ENCODE results near the gene TNPO3.

TNPO3 gene

DNA sequence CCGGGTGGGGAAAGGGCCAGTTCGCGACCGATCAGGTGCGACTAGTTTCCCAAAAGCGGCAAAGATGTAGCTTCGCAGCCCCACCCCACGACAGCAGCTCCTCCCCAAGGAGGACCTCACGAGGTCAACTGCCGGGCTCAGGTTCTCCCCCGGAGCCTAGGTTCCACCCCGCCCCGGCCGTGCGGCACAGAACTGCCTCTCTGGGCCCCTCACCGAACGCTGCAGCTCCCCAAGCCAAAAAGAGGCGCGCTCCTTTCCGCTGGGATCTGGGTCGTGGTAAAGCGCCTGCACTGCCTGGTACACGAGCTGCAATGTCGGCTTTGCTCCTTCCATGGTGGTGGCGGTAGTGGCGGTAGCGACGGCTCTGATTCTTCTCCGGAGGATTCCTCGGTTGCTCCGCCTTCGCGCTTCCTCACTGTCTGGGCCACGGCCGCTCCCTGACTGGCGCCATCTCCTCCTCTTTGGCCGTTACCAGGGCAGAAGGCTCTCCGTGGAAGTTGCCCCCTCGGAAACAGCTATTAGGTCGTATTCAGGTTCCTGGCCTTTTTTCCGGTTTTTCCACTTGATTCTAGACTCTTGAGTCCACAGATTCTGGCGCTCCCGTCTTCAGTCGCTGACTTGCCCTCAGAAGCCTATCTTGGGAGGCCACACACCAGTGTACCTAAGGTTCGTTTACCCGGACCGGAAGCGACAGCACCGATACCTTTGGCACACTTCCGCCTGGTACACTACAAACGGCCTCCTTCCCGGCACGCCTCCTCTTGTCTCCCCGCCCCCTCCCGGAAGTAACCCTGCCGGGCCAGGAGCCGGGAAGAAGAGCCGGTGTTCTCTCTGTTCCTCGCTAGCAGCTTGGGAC is at the start of gene TNPO3:
TNPO3 (minus strand) TSS at position 674 of the 856 bp plus-strand sequence; CDS start at position 333, 341 bp downstream.
- peak; percentile 95 for DNase-seq

DNA sequence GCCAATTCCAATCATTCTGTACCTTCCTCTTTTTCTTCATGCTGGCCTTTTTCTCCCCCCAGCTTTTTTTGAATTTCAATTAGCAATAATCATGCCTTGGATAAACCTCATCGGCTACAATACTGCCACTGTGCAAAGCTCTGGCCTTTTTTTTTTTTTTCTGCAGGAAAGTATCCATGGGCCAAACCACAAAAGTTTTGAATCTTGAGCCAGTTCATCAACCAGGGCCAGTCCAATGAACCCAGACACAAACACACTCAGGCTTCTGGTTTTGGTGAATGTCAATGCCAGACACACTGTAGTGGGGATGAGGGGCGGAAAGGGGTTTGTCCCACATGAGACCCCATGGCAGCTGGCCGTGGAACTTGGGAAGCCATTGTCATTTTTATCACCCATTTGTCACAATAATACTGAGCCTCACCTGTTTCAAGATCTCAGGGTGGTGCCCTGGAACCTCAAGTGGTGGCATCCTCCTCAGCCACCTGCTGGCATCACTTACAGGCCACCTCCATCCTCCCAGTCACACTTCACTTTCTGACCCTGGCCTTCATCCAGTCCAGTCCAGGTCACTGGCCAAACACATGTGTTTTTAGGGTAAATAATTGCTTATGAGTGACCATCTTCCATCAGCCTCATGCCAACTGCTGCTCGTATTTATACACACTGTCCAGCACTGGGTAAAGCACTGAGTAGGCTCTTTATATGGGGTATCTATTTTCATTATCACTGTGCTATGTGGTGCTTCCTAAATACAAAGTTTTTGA is 48.8 kb upstream of the TNPO3 start:
- DNase-seq = no peak

DNA sequence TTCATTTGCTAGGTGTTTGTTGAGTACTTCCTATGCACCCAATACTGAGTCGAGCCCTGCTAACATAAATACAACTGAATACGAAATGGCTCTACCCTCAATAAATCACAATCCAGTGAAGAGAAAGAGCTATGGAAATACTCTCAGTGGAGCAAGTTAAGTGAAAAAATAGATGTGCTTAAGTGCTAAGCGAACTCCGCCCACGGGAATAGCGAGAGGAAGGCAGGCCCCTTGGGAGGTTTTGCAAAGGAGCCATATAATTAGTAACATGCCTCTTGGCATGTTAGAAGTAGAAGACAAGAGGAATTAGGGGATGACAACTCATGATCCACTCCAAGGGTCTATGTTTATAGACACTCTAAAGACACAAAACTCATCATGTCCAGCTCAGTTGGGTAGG is 46.8 kb upstream of the TNPO3 start:
- no peak for DNase-seq

DNA sequence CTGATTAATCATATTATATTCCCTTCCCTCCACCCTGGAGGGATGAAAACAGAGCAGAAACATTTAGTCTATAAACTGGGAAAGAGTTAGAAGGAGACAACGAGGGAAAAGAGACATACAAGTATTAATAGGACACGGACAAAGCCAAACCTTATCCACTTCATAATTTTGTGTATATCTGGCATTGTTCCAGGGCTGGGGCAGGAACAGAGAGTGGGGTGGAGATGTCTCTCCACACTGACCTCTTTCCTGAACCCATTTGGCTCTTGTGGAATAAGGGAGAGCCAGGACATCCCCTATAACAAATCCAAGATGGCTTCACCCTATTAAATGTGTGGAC is 45.9 kb upstream of the TNPO3 start:
- DNase-seq = no peak

DNA sequence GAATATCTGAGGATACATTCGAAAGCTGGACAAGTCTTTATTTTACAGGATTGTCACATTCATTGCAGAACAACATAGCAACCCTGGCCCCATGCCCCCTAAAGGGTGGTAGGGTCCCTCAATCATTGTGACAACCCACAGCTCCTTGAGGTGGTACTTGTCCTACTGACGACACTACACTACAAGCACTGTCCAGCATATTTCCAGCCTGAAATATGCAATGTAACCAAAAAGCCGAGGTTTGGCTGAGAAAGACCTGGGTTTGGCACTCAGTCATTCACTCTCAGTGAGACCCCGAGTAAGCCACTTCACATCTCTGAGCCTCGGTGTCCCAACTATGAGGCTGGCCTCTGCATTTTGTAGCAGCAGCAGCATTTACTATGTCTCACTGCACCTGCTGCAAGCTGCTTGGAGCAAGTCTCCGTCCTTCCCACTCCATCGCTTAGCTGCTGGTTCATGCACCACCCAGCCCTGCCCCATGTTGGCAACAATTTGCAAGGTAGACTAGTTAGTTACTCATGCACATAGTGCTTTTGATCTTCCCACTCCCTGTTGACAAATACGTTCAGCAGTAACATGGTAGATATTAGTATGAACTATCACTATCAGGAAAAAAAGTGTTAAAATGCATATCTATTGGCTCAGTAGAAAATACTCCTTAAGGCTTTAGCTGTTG is 43.6 kb upstream of the TNPO3 start:
- no peak for DNase-seq

DNA sequence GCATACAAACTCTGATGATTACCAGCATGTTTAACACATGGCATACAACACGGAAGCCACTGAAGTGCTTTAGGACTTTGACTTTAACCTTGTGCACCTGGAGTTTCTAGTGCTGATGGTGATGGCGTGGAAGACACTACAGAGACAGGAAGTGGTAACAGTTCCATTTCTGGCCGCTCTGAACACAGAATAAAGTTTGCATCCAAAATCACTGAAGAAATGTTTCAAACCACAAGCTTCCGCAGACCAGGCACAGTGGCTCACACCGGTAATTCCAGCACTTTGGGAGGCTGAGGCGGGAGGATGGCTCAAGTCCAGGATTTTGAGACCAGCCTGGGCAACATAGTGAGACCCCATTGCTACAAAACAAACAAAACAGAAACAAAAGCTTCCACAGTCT is 40.3 kb upstream of the TNPO3 start:
- DNase-seq = no peak

DNA sequence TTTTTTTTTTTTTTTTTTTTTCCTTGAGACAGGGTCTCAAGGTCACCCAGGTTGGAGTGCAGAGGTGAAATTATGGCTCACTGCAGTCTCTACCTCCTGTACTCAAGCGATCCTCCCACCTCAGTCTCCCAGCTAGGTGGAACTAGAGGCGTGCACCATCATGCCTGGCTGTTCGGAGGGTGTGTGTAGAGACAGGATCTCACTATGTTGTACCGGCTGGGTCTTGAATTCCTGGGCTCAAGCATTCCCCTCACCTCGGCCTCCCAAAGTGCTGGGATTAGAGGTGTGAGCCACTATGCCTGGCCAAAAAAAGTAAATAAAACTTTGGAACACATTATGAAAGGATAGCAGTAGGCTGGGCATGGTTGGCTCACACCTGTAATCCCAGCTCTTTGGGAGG is 39.6 kb upstream of the TNPO3 start:
- DNase-seq = no peak

DNA sequence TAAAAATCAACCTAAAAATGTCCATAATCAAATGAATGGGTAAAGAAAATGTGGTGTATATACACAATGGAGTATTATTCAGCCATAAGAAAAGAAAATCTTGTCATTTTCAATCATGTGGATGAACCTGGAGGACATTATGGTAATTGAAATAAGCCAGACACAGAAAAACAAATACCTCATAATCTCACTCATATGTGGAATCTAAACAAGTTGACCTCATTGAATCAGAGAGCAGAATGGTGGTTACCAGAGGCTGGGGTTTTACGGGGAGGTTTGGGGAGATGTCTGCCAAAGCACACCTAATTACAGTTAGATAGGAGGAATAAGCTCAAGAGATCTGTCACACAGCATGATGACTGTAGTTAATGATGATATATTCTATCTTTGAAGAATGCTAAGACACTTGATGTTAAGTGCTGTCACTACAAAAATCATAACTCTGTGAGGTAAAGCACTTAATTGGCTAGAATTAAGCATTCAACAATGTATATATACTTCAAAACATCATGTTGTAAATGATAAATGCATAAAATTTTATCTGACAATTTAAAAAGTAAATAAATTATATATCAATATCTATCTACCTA is 39.1 kb upstream of the TNPO3 start:
- DNase-seq = no peak

DNA sequence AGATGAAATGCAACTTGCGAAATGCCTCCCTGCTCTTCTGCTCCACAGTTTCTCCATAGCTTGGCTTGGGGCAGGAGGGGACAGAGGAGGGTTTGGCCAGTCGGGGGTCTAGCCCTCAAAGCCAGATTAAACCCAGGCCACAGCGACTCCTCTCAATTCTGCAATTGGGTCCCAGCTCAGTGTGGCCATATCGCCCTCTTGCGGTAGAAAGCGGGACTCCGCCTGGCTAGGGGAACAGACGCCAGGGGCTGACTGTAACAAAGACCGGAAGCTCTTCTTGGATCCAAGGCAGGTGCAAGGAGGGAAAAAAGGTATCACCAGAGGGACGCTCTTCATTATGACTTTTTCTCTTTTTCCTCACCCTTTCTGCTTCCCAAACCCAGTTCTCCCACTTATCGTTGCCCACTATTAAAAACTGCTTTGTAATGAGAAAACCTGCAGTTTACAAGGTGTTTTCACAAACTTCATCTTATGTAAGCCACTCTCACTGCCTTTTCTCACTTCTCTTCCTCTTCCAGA is 36.6 kb upstream of the TNPO3 start:
- no peak for DNase-seq

DNA sequence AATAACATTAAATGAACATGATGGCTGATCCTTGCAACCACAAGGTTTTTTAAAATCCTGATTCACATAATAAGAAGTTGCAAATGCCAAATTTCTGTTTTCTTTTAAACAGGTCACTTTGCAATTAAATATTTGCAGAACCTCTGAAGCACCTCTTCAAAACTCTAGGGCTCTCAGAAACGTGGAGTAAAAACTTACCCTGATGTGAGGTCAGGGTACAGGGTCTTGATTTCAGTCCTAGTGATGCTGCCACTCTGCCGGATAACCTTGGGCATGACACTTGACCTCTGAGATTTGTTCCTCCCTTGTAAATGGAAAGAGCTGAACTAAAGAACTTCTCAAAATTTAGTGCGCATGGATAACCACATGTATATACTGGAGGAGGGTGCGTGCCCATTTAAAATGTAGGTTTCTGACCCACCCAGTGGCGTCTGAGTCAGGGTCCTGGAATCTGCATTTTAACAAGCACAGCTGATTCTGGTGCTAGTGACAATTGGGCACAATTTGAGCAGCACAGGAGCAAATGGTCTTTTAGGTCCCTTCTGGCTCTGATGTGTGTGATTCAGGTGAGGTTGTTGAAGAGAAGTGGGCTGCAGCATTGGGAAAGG is 35.5 kb upstream of the TNPO3 start:
- DNase-seq = no peak

DNA sequence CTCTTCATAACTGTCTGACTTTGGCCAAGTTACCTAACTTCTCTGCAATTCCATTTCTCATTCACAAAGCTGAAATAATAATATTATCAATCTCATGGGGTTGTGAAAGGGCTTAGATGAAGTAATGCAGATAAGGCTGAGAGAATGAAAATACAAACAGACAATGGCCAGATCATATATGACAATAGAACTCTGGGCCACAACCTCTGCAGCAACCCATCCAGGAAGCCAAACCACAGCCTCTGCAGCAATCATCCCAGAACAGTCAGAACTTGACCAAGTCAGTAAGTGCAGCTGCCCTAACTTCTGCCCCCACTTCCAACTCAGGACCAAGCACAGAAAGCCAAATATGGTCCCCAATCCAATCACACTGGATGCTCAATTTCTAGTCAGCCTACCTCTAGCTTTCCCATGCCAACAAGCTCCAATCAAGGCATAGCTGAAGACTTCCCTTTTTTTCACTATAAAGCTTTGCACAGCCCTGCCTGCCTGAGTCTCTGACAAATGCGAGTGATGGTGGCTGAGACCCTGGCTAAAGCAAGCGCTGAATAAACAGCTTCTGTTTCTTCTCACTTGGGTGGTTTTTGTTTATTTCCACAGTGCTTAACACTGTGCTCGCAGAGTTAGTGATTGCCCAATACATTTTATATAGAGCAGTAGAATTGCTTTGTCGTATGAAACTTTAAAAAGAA is 34.8 kb upstream of the TNPO3 start:
- DNase-seq = no peak

DNA sequence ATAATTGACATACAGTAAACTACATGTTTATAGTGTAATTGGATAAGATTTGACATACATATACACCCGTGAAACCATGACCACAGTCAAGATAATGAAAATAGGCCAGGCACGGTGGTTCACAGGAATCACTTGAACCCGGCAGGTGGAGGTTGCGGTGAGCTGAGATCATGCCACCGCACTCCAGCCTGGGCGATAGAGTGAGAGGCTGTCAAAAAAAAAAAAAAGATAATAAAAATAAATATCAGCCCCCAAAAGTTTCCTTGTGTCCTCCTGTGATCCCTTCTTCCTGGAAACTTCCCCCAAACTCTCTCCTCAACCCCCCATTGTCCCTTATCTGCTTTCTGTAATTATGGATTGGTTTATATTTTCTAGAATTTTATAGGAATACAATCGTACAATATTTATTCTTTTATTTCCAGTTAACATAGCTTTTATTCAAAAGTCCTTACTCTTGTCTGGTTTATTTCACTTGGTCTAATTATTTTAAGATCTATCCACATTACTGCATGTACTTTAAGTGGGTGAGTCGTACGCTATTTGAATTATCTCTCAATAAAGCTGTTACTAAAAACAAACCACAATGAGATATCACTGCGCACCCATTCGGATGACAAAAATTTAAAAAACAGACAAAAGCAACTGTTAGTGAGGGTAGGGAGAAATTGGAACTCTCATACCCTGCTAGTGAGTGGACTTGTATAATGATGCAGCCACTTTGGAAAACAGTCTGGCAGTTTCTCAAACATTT is 30.1 kb upstream of the TNPO3 start:
- no peak for DNase-seq

DNA sequence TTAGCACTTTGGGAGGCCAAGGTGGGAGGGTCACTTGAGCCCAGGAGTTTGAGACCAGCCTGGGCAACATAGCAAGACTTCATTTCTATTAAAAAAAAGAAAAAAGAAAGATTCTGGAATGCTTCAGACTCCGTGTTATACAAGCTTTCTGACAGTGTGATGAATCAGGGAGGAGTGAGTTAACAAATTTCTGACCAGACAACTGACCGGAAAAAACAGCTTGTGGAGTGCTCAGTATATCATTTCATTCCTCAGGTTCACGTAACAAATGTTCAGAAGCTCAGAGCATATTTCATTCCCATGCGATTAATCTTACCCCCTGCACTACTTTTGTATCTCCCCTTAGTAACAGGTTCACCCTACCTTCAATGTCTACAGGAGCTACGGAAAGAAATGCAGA is 28.6 kb upstream of the TNPO3 start:
- DNase-seq = no peak

DNA sequence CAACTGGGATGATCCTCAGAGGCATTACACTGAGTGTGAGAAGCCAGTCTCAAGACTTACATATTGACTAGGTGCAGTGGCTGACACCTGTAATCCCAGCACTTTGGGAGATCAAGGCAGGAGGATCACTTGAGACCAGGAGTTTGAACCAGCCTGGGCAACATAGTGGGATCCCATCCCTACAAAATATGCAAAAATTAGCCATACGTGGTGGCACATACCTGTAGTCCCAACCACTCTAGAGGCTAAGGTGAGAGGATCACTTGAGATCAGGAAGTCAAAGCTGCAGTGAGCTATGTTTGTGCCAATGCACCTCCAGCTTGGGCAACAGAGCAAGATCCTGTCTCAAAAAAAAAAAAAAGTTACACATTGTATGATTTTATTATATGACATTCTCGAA is 23.5 kb upstream of the TNPO3 start:
- DNase-seq = no peak

DNA sequence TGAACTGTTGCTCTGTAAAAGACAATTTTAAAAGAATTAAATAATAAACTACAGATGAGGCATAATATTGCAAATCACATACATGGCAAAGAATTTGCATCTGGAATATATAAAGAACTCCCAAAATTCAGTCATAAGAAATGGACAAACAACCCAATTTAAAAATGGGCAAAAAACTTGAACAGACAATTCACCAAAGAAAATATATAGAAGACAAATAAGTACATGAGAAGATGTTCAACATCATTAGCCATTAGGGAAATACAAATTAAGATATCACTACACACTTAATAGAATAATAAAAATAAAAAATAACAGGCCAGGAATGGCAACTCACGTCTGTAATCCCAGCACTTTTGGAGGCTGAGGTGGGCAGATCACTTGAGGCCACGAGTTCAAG is 22.0 kb upstream of the TNPO3 start:
- no peak for DNase-seq

DNA sequence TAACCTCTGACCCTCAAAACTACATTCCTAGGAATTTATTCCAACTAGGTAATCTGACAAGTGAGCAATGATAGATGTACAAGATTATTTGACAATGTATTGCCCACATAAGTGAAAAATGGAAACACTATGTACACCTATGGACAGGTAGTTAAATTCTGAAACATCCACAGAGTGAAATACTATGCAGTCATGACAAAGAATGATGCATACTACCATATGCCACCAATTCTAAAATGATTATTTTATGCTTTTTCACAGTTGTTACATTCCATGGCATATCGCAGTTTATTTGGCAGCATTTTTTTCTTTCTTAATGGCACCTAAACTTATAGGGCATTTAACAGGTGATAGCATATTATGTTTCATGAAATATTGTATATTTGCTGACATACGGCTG is 20.1 kb upstream of the TNPO3 start:
- DNase-seq = no peak

DNA sequence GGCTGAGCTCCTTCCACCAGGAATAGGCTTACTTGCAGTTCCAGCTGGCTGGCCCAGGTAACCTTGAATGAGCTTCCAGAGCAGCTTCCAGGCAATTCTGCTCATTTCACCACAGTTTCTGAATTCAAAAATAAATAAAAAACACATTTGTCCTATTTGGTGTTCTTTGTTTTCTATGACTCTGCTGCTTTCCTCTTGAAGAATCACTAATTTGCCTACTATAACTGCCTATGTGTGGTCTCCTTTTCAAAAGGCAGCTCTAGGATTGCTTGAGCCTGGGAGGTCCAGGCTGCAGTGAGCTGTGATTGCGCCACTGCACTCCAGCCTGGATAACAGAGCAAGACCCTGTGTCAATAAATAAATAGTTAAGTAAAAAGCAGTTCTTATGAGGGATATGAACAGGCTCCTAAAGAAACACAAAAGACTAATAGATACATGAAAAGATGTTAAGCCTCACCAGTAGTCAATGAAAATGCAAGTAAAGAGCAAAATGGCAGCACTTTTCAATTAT is 19.5 kb upstream of the TNPO3 start:
- DNase-seq = no peak

DNA sequence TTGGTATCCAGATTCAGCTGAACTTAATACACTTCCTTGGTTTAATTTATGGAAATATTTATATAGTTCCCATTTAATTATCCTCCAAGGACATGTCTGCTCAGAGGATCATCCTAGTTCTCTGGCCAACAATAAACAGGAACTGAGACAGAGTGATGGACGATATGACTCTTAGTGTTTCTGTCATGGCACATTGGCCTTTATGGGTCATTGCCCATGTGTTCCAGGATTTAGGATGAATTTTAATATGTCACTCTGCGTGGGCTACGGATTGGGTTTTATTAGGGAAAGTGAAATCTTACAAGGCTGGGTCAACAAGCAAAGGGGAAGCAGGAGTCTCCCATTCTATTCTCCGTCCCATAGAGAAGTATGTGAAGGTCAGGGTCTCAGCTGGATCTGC is 18.8 kb upstream of the TNPO3 start:
- DNase-seq = no peak

DNA sequence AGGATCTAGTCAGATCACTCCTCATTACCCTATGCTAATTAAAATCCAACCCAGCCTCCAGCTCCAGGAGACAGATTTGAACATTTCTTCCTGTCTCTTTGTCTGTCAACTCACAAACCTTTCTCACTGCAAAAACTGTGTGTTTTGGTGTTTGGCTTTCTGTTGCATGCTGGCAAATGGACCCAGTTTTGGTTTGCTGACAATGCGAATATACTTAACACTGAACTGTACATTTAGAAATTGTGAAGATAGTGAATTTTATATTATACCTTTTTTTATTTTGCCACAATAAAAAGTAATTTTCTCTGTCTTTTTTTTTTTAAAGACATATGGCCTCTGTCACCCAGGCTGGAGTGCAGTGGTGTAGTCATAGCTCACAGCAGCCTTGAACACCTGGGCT is 18.3 kb upstream of the TNPO3 start:
- DNase-seq = no peak

DNA sequence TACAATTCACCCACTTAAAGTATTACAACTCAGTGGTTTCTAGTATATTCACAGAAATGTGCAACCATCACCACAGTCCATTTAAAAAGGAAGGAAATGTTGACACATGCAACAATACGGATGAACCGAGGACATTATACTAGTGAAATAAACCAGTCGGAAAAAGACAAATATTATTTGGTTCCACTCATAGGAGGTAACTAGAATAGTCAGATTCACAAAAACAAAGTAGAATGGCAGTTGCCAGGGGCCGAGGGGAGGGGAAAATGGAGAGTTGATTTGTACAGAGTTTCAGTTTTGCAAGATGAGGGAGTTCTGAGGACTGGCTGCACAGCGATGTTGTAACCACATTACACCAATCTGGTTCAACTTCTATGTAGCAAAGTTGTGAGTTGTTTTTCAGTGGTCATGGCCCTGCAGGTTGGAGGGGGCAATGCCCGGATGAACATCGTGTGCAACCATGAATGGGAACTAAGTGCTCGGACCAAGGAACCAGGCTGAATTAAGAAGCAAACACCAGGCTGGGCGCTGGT is 17.6 kb upstream of the TNPO3 start:
- DNase-seq = no peak

DNA sequence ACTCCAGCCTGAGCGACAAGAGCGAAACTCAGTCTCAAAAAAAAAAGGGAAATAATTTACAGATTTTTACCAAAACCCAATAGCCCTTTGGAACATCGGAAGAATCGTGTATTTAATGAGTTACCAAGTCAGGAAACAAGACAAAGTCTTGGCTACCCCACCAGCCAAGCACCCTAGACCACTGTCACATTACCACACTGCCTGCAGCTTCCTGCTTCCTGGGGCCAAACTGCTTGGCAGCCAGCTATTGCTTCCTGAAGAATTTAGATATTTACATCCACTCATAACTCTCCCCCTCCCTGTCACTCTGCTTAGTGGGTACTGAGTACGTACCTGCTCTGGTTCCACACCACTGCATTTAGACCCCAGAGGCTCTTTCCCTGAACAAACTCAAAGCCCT is 14.1 kb upstream of the TNPO3 start:
- DNase-seq = no peak

Measured in DMS 273 treated with DMSO at 0.1 percent for 48 hours (cell line).